SK-N-SH (cell line): ENCODE results near the gene ZMPSTE24. TPM values are rescaled to one million over a fixed set of nuclear protein-coding genes. Genes with fewer than 3 reads are reported as not detected.

Source experiments
- CTCF ChIA-PET: fragments of 300-600, 350-600 bp; formaldehyde crosslinking; extraction: SDS; loops from one replicate; lab custom pipeline; 2021; lab: Yijun Ruan, JAX
- POLR2A ChIA-PET: fragments of 350-600 bp; sonication (Branson Sonifier 250); formaldehyde crosslinking; extraction: SDS; loops from one replicate; lab custom pipeline; 2020; ENCODE audit warnings: antibody characterized with exemption, inconsistent platforms; lab: Yijun Ruan, JAX
- DNase-seq: peaks from one replicate; pipeline ENCODE4 v3.0.0; 2012
- H2AFZ ChIP-seq: fragments of 200-600 bp; sonication (generic); 2 replicates; pipeline ENCODE4 v1.8.1; 2016; ENCODE audit warnings: antibody characterized with exemption, mild to moderate bottlenecking, low read depth
- H3F3A ChIP-seq: fragments of 200-600 bp; sonication (generic); replicated peaks from 2 replicates; pipeline ENCODE3; 2016; ENCODE audit warnings: antibody characterized with exemption, mild to moderate bottlenecking; ENCODE audit not compliant: insufficient read depth
- H3K27ac ChIP-seq, 2 experiments: fragments of 200-500 bp in 1 of 2; fragments of 200-600 bp in 1 of 2; sonication (Bioruptor generic) in 1 of 2; sonication (generic), shearing (Covaris generic) in 1 of 2; 2 replicates each; pipeline versions ENCODE4 v1.5.1 to v1.6.1; 2014 to 2016; ENCODE audit warnings: low read depth in 2 of 2, inconsistent platforms in 1 of 2, low read length in 1 of 2, mild to moderate bottlenecking in 1 of 2, mixed read lengths in 1 of 2
- H3K27me3 ChIP-seq: fragments of 200-600 bp; sonication (generic), shearing (Covaris generic); 2 replicates; pipeline ENCODE4 v1.6.1; 2016; ENCODE audit warnings: mixed run types; ENCODE audit not compliant: insufficient read depth
- H3K36me3 ChIP-seq, 2 experiments: fragments of 200-500 bp in 1 of 2; fragments of 200-600 bp in 1 of 2; sonication (Bioruptor generic) in 1 of 2; sonication (generic) in 1 of 2; replicated peaks in 1 of 2; 2 replicates each; pipeline versions ENCODE3 to v1.5.1; 2014 to 2016; ENCODE audit warnings: low read length in 1 of 2, mild to moderate bottlenecking in 1 of 2; ENCODE audit not compliant: insufficient read depth in 2 of 2, control insufficient read depth in 1 of 2
- H3K4me1 ChIP-seq, 2 experiments: fragments of 200-500 bp in 1 of 2; fragments of 200-600 bp in 1 of 2; sonication (Bioruptor generic) in 1 of 2; sonication (generic), shearing (Covaris generic) in 1 of 2; 2 replicates each; pipeline versions ENCODE4 v1.5.1 to v1.6.1; 2014 to 2016; ENCODE audit warnings: low read depth in 1 of 2, low read length in 1 of 2, mixed run types in 1 of 2; ENCODE audit not compliant: insufficient read depth in 2 of 2, control insufficient read depth in 1 of 2
- H3K4me2 ChIP-seq: fragments of 200-600 bp; sonication (generic), shearing (Covaris generic); 2 replicates; pipeline ENCODE4 v1.6.1; 2017; ENCODE audit warnings: mixed run types
- H3K4me3 ChIP-seq, 2 experiments: fragments of 200-500 bp in 1 of 2; fragments of 200-600 bp in 1 of 2; sonication (Bioruptor generic) in 1 of 2; sonication (generic), shearing (Covaris generic) in 1 of 2; 2 replicates each; pipeline versions ENCODE4 v1.5.1 to v1.8.1; 2014 to 2016; ENCODE audit warnings: low read depth in 2 of 2, inconsistent platforms in 1 of 2, low read length in 1 of 2, mild to moderate bottlenecking in 1 of 2, mixed read lengths in 1 of 2, moderate library complexity in 1 of 2
- H3K79me2 ChIP-seq: fragments of 200-600 bp; sonication (generic); 2 replicates; pipeline ENCODE4 v1.8.1; 2017; ENCODE audit warnings: mild to moderate bottlenecking; ENCODE audit not compliant: insufficient read depth
- H3K9ac ChIP-seq: fragments of 200-600 bp; sonication (generic); 2 replicates; pipeline ENCODE4 v1.6.1; 2017; ENCODE audit warnings: mixed run types
- H3K9me2 ChIP-seq: fragments of 200-600 bp; sonication (generic); 2 replicates; pipeline ENCODE4 v1.6.1; 2017; ENCODE audit warnings: mixed run types
- H3K9me3 ChIP-seq: fragments of 200-600 bp; sonication (generic); 2 replicates; pipeline ENCODE4 v1.6.1; 2017; ENCODE audit warnings: mixed run types, mild to moderate bottlenecking, moderate library complexity
- H4K20me1 ChIP-seq: fragments of 200-600 bp; sonication (generic); 2 replicates; pipeline ENCODE4 v1.6.1; 2017; ENCODE audit warnings: mild to moderate bottlenecking, mixed run types; ENCODE audit not compliant: insufficient read depth
- EZH2phosphoT487 ChIP-seq: fragments of 200-600 bp; sonication (generic); IDR thresholded peaks from 2 replicates; pipeline ENCODE4 v1.6.1; 2017; ENCODE audit warnings: low read depth, mixed run types, mild to moderate bottlenecking, antibody characterized with exemption, moderate library complexity, borderline replicate concordance
- FOSL2 ChIP-seq: IDR thresholded peaks from 2 replicates; pipeline ENCODE4 v1.4.0; 2012; ENCODE audit warnings: low read depth, mild to moderate bottlenecking, moderate library complexity, borderline replicate concordance
- FOXM1 ChIP-seq: IDR thresholded peaks from 2 replicates; pipeline ENCODE4 v1.4.0; 2012; ENCODE audit warnings: low read depth, mild to moderate bottlenecking
- IRF3 ChIP-seq: fragments of 150-350 bp; IDR thresholded peaks from 2 replicates; pipeline ENCODE4 v1.6.1; 2016; ENCODE audit warnings: mild to moderate bottlenecking, low read depth, low read length
- JUND ChIP-seq: IDR thresholded peaks from 2 replicates; pipeline ENCODE4 v1.4.0; 2012
- MEF2A ChIP-seq: IDR thresholded peaks from 2 replicates; pipeline ENCODE4 v1.4.0; 2012; ENCODE audit warnings: low read depth, borderline replicate concordance
- NRF1 ChIP-seq: IDR thresholded peaks from 2 replicates; pipeline ENCODE4 v1.6.1; 2012; ENCODE audit warnings: low read depth, mild to moderate bottlenecking, low read length
- PBX3 ChIP-seq: IDR thresholded peaks from 2 replicates; pipeline ENCODE4; 2012
- RAD21 ChIP-seq: IDR thresholded peaks from 2 replicates; pipeline ENCODE4 v1.6.1; 2012; ENCODE audit warnings: mild to moderate bottlenecking, low read length
- RCOR1 ChIP-seq: fragments of 150-350 bp; IDR thresholded peaks from 2 replicates; pipeline ENCODE4 v1.6.1; 2017; ENCODE audit warnings: antibody characterized with exemption, low read length
- REST ChIP-seq: IDR thresholded peaks from 2 replicates; pipeline ENCODE4 v1.6.1; 2012; ENCODE audit warnings: mild to moderate bottlenecking, low read depth, low read length, moderate library complexity
- SMC3 ChIP-seq: IDR thresholded peaks from 2 replicates; pipeline ENCODE4 v1.6.1; 2012; ENCODE audit warnings: low read depth, low read length, improper control_type of control experiment
- TAF1 ChIP-seq: IDR thresholded peaks from 2 replicates; pipeline ENCODE4 v1.6.1; 2012; ENCODE audit warnings: low read depth, mild to moderate bottlenecking, low read length, moderate library complexity, borderline replicate concordance
- TCF12 ChIP-seq: IDR thresholded peaks from 2 replicates; pipeline ENCODE4 v1.4.0; 2012
- YY1 ChIP-seq: IDR thresholded peaks from 2 replicates; pipeline ENCODE4 v1.4.0; 2012; ENCODE audit warnings: low read depth, mild to moderate bottlenecking
- ZBTB33 ChIP-seq: IDR thresholded peaks from 2 replicates; pipeline ENCODE4 v1.4.0; 2012; ENCODE audit warnings: low read depth, borderline replicate concordance
- WGBS: methylation state at CpG from one replicate; pipeline ENCODE4 v1.1.6; 2017; ENCODE audit warnings: low lambda C conversion rate; 5-methylcytosine and 5-hydroxymethylcytosine counted together
- polyA plus RNA-seq, 3 experiments: library from polyadenylated mRNA; depleted of rRNA; stranded (reverse); fragments of >200 nt; gene quantifications; 2 replicates each; pipeline ENCODE4 v1.2.3, GENCODE V29; 2012

The ZMPSTE24 gene
- polyA plus RNA-seq, 1 of the 3 experiments (the other 2 are of a cell fraction), result 13.7 TPM

GRCh38 chr1:40301066-40301465 is 43.0 kb downstream of the ZMPSTE24 start:
- Histone ChIP-seq H3F3A (no peaks in the 10 kb centered on the region), H3K79me2 (no peaks in the 10 kb centered on the region), H4K20me1 (no peaks in the 10 kb centered on the region), H3K9me3 (no peaks in the 10 kb centered on the region), H3K9me2 (no peaks in the 10 kb centered on the region), H3K27ac (no peak overlapping the region), H3K4me2 (no peak overlapping the region), H3K4me3 (no peak overlapping the region), H3K27me3 (no peaks in the 10 kb centered on the region), H3K4me1 (no peaks in the 10 kb centered on the region; a peak in 1 of 4 replicates), H3K36me3 (no peaks in the 10 kb centered on the region), H2AFZ (no peak overlapping the region), H3K9ac (no peak overlapping the region)
- CTCF ChIA-PET, result interaction anchor here (2.8 kb wide), 1 partner anchor 15 kb away, joined by 14 read pairs; the partner anchor contains the start of gene COL9A2
- POLR2A ChIA-PET, result no interaction called here
- TF ChIP-seq IRF3 (no peak), TCF12 (no peak), FOSL2 (no peak), RCOR1 (no peak), RAD21 (no peak), JUND (no peak), REST (no peak), YY1 (no peak), ZBTB33 (no peak), NRF1 (no peak), TAF1 (no peak), SMC3 (no peak), EZH2phosphoT487 (no peak), MEF2A (no peak), PBX3 (no peak), FOXM1 (no peak)
- no peak for DNase-seq
- WGBS, result 50% methylated on average over 3 of the region's 10 CpGs
